Fibroblast of lung (primary cell): Measurements from ENCODE around the gene MTREX.

Experiments used
- EZH2 ChIP-seq: IDR thresholded peaks from 2 replicates; pipeline ENCODE4 v1.5.1; 2012; ENCODE audit warnings: low read length, control low read depth, mild to moderate bottlenecking; ENCODE audit errors: missing control alignments
- TF ChIP-seq, protein P1 (sequence below), 2 donors: IDR thresholded peaks in 1 of 2; conservative IDR thresholded peaks in 1 of 2; 1 replicate in 1 of 2; 2 replicates in 1 of 2; pipeline ENCODE4 v1.5.1; 2011 to 2012; ENCODE audit warnings: low read length in 2 of 2, control low read depth in 1 of 2, inconsistent platforms in 1 of 2, low read depth in 1 of 2, mild to moderate bottlenecking in 1 of 2

DNA sequence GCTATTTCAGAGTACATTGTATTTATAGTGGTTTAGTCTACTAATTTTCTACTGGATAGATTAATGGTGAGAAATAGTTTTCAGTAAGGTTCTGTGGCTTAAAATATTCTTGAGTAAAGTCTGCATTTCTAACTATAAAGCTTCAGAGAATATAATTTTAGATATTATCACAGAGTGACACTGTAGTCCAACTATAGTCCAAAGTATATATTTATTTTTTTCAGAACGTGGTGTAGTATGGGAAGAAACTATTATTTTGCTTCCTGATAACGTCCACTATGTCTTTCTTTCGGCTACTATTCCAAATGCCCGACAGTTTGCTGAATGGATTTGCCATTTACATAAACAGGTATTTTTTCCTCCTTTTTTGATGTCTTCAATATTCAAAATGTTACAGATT is 35.3 kb downstream of the MTREX start:
- TF ChIP-seq, protein P1, sequence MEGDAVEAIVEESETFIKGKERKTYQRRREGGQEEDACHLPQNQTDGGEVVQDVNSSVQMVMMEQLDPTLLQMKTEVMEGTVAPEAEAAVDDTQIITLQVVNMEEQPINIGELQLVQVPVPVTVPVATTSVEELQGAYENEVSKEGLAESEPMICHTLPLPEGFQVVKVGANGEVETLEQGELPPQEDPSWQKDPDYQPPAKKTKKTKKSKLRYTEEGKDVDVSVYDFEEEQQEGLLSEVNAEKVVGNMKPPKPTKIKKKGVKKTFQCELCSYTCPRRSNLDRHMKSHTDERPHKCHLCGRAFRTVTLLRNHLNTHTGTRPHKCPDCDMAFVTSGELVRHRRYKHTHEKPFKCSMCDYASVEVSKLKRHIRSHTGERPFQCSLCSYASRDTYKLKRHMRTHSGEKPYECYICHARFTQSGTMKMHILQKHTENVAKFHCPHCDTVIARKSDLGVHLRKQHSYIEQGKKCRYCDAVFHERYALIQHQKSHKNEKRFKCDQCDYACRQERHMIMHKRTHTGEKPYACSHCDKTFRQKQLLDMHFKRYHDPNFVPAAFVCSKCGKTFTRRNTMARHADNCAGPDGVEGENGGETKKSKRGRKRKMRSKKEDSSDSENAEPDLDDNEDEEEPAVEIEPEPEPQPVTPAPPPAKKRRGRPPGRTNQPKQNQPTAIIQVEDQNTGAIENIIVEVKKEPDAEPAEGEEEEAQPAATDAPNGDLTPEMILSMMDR (conservative IDR thresholded peaks at IDR 0.05 in 1 of 2, IDR thresholded peaks at IDR 0.05 in 1 of 2; ENCODE audit: low read depth in 1 of 2, low read length in 2 of 2), result no peak
- no peak for TF ChIP-seq EZH2
